Measurements from ENCODE around the gene MCRS1.

DNA sequence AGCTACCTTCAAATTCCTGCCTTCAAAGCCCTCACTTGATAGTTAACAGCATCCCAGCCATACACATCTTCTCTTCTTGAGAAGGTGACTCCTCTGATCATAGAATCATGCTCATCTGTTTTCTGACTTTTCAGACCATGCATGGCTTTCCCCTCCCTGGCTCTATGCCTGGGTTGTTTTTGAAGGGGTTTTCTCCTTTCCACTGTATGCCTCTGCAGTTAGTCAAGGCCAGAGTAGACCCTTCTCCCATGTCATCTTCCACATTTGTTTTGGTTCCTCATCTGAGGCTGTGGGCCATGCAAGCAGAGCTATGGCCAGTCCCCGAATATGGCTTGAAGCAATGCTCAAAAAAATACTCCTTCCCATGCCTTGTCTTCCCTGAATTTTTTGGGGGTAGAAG, 14.3 kb upstream of the MCRS1 start:
- no peak for TF ChIP-seq CTCF (IDR thresholded peaks at IDR 0.05)
- no peak for TF ChIP-seq POLR2A (IDR thresholded peaks at IDR 0.05)
